ENCODE data around the gene GLRX3.

The GLRX3 gene

GRCh38 chr10:130215931-130216231 is 79.7 kb downstream of the GLRX3 start:
- H3K4me3 ChIP-seq (ENCODE audit: low read depth, low read length), result no peak overlapping the region
- TF ChIP-seq, protein P1, sequence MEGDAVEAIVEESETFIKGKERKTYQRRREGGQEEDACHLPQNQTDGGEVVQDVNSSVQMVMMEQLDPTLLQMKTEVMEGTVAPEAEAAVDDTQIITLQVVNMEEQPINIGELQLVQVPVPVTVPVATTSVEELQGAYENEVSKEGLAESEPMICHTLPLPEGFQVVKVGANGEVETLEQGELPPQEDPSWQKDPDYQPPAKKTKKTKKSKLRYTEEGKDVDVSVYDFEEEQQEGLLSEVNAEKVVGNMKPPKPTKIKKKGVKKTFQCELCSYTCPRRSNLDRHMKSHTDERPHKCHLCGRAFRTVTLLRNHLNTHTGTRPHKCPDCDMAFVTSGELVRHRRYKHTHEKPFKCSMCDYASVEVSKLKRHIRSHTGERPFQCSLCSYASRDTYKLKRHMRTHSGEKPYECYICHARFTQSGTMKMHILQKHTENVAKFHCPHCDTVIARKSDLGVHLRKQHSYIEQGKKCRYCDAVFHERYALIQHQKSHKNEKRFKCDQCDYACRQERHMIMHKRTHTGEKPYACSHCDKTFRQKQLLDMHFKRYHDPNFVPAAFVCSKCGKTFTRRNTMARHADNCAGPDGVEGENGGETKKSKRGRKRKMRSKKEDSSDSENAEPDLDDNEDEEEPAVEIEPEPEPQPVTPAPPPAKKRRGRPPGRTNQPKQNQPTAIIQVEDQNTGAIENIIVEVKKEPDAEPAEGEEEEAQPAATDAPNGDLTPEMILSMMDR (IDR thresholded peaks at IDR 0.05; ENCODE audit: low read depth, low read length, missing control alignments), result no peak
- no peak for DNase-seq (ENCODE audit: low read depth)

DNA sequence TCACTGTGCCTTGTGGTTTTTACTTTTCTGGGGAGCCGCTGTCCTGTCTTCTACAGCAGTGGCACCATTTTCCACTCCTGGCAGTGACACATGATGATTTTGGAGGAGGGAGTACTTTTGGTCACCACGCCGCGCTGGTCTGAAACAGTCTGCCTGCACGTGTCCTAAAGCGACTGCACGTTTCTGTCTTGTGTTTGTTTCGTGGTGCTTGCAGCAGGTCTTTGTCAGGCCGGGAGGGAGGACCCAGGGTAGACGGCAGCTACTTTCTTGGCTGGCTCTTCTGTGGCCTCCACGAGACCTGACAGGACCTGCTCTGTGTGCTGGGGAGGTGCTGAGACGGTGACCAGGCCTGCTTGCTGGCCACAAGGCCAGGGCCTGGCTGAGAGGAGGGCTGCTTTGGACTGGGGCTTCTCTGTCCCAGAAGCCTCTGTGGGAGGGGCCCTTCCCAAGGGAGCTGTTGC is 82.0 kb downstream of the GLRX3 start:
- H3K4me3 ChIP-seq (ENCODE audit: low read depth, low read length), result no peak overlapping the region
- TF ChIP-seq, protein P1 (IDR thresholded peaks at IDR 0.05; ENCODE audit: low read depth, low read length, missing control alignments), result no peak
- no peak for DNase-seq (ENCODE audit: low read depth)

GRCh38 chr10:130218936-130219335 is 82.7 kb downstream of the GLRX3 start:
- no peak for DNase-seq (ENCODE audit: low read depth)
- TF ChIP-seq, protein P1 (IDR thresholded peaks at IDR 0.05; ENCODE audit: low read depth, low read length, missing control alignments), result no peak
- H3K4me3 ChIP-seq (ENCODE audit: low read depth, low read length), result no peak overlapping the region

DNA sequence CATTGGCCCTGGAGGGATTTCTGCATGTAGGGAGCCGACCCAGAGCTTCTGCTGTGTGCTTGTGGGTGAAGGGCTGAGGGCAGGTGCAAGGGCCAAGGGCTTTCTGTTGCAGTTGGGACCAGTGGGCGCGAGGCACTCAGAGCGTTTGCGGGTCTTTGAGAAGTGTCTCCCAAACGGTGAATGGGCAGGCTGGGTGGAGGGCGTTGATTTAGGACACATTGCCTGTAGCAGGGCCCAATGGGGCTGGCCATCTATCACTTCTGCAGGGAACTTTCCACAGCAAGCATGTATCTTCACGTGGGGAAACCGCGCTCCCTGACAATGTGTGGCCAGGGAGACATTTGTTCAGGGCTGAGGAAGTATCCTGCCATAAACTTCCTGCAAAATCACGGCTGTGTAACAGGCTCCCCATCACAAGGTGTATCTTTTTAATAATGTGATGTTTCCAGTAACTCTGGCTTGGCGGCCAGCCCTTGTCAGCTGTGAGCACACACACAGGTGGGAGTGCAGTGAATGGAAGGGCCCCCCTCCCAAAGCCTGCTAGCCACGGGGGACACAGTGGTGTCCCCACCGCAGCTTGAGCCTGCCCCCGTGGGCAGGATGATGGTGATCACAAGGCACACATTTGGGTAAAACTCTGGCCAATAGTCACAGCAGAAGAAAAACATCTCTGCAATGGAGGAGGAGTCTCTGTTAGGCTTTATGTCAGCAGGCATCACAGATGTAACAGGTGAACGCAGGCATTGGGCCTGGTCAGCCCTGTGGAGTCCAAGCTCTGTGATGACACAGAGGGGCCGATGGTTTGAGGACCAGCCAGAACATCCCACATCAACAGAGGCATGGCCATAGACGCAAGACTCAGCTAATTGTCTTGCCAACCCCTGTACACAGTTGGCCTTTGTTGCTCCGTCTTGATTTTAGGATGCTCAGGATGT is 84.3 kb downstream of the GLRX3 start:
- DNase-seq (ENCODE audit: low read depth), result no peak
- TF ChIP-seq, protein P1 (IDR thresholded peaks at IDR 0.05; ENCODE audit: low read depth, low read length, missing control alignments), result no peak
- H3K4me3 ChIP-seq (ENCODE audit: low read depth, low read length), result no peak overlapping the region

- no peak overlapping the region for H3K4me3 ChIP-seq (ENCODE audit: low read depth, low read length)
- no peak for DNase-seq (ENCODE audit: low read depth)
- TF ChIP-seq, protein P1 (IDR thresholded peaks at IDR 0.05; ENCODE audit: low read depth, low read length, missing control alignments), result no peak
Observed at GRCh38 chr10:130221456-130222375, 85.5 kb downstream of the GLRX3 start.

DNA sequence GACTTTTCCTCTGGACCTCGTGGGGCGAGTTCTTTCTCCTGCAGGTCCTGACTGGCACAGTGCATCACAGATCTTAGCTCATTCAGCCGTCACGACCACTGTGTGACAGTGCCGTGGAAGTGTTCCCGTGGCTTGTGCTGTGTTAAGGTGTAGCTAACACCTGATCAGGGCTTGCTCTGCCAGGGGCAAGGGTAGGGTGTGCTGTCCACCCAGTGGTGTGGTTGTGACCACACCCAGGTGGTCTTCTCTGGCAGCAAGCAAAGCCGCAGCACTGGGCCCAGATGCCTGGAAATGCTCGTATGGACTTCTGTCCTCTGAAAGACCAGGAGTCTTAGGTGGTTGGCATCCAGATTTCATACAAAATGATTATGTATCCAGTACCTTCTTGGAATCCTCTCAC is 86.2 kb downstream of the GLRX3 start:
- no peak overlapping the region for H3K4me3 ChIP-seq (ENCODE audit: low read depth, low read length)
- TF ChIP-seq, protein P1 (IDR thresholded peaks at IDR 0.05; ENCODE audit: low read depth, low read length, missing control alignments), result no peak
- DNase-seq (ENCODE audit: low read depth), result no peak

Measured in GM12864 (cell line).